IPS-18c (cell line): ENCODE data around the gene HPCAL1.

Experiments
- H3K4me3 ChIP-seq: 2 replicates; pipeline ENCODE4 v1.7.0; 2013; ENCODE audit warnings: low read depth, mild to moderate bottlenecking, low read length, moderate library complexity; ENCODE audit not compliant: insufficient read depth
- H3K9me3 ChIP-seq: one replicate; pipeline ENCODE4 v1.6.1; 2013; ENCODE audit warnings: mild to moderate bottlenecking, low read length, moderate library complexity; ENCODE audit not compliant: control insufficient read depth, insufficient read depth

Gene HPCAL1

DNA sequence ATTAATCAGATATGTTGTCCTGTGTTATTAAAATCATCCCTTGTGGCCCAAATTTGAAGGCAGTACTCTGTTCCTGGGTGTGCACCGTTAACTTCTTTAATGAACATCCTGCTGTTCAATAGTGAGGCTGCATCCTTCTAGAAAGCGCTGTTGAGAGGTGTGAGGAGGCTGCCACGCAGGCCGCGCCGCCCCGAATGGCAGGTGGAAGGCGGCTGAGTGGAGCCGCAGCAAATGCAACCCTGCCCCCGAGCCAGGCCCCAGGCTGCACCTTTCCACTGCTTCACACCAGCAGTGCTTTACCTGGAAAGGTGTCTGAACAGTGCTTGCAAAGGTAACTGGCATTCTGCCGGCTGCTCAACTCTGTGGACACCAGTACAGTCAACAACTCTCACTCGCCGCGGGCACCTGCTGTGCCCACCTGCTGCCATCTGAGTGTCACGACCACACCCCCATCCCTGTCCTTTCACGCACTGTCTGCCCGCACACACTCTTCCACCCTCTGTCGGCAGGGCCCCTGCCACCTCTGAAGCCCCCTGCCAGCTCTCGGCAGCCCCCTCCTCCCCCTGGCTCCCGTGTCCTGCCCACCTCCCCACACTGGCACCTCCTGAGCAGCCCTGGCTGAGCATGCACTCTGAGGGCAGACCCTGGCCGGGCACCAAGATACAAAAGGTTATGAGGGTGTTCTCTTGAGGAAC is 74.5 kb downstream of the HPCAL1 start:
- Histone ChIP-seq H3K4me3 (no peak overlapping the region), H3K9me3 (no peaks in the 10 kb centered on the region)

- Histone ChIP-seq H3K9me3 (no peaks in the 10 kb centered on the region), H3K4me3 (no peak overlapping the region)
Observed at GRCh38 chr2:10377747-10378085, 75.0 kb downstream of the HPCAL1 start.

- H3K4me3 ChIP-seq: no peak overlapping the region
- no peaks in the 10 kb centered on the region for H3K9me3 ChIP-seq
Observed at GRCh38 chr2:10378189-10378588, 75.5 kb downstream of the HPCAL1 start.

DNA sequence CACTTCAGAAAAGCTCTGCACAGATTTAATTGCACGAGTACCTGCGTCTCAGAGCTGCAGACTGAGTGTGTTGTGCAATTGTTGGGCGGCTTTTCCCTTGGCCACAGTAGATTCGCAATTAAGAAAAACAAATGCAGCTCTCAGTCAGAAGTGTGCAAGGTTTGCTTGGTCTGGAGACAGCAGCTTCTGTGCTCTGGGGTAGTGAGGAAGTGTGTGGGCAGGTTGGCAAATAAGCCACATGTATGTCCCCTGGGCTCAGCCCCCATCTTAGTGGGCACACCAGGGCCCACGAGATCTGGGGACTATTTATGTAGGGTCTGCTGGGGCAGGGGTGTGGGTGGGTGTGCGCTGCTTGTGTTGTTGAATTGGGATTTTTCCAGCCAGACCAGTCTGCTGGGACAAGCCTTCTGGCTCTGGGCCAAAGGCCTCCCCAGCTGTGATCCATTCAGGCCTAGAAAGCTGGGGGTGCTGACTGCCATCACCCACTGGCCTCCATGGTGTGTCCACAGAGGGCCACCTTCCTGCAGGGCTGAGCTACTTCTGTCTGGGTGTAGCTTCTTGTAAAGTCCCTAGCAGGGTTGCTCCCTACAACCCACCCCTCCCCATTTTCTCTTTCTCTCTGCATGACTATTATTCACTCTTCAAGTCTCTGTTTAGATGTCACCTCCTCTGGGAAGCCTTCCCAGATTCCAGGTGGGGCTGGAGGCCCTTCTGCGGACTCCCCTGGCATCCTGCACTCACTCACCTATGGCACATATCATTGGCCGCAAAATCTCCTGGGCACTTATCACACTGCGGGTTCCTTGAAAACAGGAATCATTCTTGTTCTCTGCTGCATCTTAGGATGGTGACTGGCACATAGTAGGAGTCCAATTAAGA is 77.6 kb downstream of the HPCAL1 start:
- Histone ChIP-seq H3K4me3 (no peak overlapping the region), H3K9me3 (no peaks in the 10 kb centered on the region)

GRCh38 chr2:10381997-10382353 is 79.3 kb downstream of the HPCAL1 start:
- Histone ChIP-seq H3K9me3 (peaks cover 2% of the 10 kb centered on the region), H3K4me3 (no peak overlapping the region; the same call in 1 of the 2 replicates)

- H3K9me3 ChIP-seq: peaks cover 2% of the 10 kb centered on the region
- no peak overlapping the region; the same call in 1 of the 2 replicates for H3K4me3 ChIP-seq
Observed at GRCh38 chr2:10382354-10383061, 79.8 kb downstream of the HPCAL1 start.

- Histone ChIP-seq H3K9me3 (peaks cover 4% of the 10 kb centered on the region), H3K4me3 (no peak overlapping the region)
Observed at GRCh38 chr2:10383960-10384734, 81.4 kb downstream of the HPCAL1 start.

GRCh38 chr2:10385501-10385900 is 82.8 kb downstream of the HPCAL1 start:
- H3K4me3 ChIP-seq: no peak overlapping the region; the same call in 1 of the 2 replicates
- H3K9me3 ChIP-seq: peaks cover 4% of the 10 kb centered on the region

- Histone ChIP-seq H3K9me3 (peaks cover 4% of the 10 kb centered on the region), H3K4me3 (no peak overlapping the region)
Observed at GRCh38 chr2:10385933-10386773, 83.4 kb downstream of the HPCAL1 start.

- Histone ChIP-seq H3K4me3 (no peak overlapping the region), H3K9me3 (peaks cover 4% of the 10 kb centered on the region)
Observed at GRCh38 chr2:10387033-10387432, 84.3 kb downstream of the HPCAL1 start.

- no peak overlapping the region for H3K4me3 ChIP-seq
- peaks cover 4% of the 10 kb centered on the region for H3K9me3 ChIP-seq
Observed at GRCh38 chr2:10388954-10389560, 86.4 kb downstream of the HPCAL1 start.

DNA sequence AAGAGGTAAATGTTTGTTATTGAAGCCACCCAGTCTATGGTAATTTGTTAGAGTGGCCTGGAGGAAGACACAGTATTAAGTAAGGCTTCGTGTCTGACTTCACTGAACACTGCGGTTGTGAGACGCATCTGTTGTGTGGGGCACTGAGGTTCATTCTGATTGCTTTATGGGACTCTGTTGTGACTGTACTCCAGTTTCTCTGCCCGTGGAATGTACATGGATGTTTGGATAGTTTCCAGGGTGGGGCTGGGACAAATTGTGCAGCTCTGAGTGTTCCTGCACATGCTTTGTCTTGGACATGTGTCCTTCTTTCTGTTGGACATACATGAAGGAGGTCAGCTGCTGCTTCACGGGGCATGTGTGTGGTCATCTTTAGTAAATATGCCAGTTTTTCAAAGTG is 86.9 kb downstream of the HPCAL1 start:
- Histone ChIP-seq H3K9me3 (peaks cover 4% of the 10 kb centered on the region), H3K4me3 (no peak overlapping the region)

DNA sequence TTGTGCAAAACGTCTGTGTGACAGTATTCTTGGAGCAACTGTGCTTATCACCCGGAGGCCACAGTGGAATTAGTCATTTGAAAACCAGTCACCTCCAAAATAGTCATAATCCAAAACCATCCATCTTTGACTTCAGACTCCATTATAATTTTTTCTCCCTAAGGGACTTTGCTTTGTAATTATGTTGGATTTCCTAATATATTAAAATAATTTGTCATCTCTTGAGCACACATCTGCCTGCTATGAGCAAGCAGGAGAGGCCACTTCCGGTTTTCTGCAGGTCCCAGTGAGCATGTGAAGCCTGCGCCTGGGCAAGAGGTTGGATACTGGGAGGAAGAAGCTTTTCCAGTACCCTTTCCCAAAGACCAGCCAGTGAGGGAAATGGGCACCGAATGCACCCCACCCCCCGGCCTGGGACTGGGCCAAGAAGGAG is 87.7 kb downstream of the HPCAL1 start:
- Histone ChIP-seq H3K4me3 (no peak overlapping the region; the same call in 1 of the 2 replicates), H3K9me3 (peaks cover 4% of the 10 kb centered on the region)

DNA sequence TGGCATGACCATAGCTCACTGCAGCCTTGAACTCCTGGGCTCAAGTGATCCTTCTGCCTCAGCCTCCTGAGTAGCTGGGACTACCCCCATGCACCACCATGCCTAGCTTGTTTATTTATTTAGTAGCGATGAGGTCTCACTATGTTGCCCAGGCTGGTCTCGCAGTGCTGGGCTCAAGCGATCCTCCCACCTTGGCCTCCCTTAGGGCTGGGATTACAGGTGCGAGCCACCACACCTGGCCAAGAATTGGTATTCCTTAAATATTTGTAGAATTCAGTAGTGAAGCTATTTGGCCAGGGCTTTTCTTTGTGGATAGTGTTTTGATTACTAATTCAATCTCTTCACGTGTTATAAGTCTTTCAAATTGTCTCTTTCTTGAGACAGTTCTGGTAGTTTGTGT is 89.4 kb downstream of the HPCAL1 start:
- peaks cover 2% of the 10 kb centered on the region for H3K9me3 ChIP-seq
- H3K4me3 ChIP-seq: no peak overlapping the region

- no peak overlapping the region for H3K4me3 ChIP-seq
- peaks cover 2% of the 10 kb centered on the region for H3K9me3 ChIP-seq
Observed at GRCh38 chr2:10392548-10392947, 89.8 kb downstream of the HPCAL1 start.
